ENCODE results near the gene SELENOM.

Gene SELENOM

DNA sequence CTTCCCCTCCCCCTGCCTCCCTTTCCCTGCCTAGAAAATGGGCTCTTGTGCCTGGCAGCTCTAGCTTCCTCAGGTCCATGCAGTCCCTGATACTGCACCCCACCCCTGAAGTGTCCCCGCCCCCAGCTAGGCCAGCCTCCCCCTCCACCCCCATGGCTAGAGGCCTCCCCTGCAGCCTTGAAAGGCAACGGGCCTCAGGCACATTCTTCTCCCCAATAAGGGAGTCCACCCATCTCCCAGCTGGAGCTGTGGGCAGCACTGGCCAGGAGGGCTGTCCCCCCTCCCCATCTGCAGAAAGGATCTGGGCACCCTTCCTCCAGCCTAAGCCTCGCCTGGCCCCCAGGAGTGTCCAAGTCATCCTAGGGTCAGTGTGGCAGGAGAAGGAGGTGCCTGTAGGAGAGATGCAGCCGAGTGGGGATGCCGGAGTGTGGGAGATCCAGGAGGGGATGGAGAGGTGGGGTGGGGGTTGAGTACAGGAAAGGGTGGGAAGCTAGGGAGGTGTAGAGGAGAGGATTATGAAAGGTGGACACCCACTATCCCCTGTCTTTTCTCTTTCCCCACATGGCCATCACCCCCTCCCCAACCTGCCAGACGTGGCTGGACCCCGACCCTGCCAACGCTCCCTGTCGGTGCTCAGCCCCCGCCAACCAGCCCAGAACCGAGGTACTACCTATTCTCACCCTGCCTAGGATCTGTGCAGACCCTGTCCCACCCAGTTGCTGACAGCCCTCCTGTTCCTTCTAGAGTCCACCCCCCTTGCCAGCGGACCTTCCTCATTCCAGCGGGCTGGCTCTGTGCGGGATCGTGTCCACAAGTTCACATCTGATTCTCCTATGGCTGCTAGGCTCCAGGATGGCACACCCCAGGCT lies 16.9 kb downstream of the SELENOM start:
- H3K27ac ChIP-seq (replicated peaks): no peak overlapping the region
- TF ChIP-seq POLR2AphosphoS5 (IDR thresholded peaks at IDR 0.05; ENCODE audit: low read depth): no peak
- no peak for TF ChIP-seq GABPA (IDR thresholded peaks at IDR 0.05; ENCODE audit: low read depth)
- TF ChIP-seq, protein P1, sequence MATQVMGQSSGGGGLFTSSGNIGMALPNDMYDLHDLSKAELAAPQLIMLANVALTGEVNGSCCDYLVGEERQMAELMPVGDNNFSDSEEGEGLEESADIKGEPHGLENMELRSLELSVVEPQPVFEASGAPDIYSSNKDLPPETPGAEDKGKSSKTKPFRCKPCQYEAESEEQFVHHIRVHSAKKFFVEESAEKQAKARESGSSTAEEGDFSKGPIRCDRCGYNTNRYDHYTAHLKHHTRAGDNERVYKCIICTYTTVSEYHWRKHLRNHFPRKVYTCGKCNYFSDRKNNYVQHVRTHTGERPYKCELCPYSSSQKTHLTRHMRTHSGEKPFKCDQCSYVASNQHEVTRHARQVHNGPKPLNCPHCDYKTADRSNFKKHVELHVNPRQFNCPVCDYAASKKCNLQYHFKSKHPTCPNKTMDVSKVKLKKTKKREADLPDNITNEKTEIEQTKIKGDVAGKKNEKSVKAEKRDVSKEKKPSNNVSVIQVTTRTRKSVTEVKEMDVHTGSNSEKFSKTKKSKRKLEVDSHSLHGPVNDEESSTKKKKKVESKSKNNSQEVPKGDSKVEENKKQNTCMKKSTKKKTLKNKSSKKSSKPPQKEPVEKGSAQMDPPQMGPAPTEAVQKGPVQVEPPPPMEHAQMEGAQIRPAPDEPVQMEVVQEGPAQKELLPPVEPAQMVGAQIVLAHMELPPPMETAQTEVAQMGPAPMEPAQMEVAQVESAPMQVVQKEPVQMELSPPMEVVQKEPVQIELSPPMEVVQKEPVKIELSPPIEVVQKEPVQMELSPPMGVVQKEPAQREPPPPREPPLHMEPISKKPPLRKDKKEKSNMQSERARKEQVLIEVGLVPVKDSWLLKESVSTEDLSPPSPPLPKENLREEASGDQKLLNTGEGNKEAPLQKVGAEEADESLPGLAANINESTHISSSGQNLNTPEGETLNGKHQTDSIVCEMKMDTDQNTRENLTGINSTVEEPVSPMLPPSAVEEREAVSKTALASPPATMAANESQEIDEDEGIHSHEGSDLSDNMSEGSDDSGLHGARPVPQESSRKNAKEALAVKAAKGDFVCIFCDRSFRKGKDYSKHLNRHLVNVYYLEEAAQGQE (IDR thresholded peaks at IDR 0.05; ENCODE audit: insufficient replicate concordance, low read depth): no peak
- TF ChIP-seq, protein P2, sequence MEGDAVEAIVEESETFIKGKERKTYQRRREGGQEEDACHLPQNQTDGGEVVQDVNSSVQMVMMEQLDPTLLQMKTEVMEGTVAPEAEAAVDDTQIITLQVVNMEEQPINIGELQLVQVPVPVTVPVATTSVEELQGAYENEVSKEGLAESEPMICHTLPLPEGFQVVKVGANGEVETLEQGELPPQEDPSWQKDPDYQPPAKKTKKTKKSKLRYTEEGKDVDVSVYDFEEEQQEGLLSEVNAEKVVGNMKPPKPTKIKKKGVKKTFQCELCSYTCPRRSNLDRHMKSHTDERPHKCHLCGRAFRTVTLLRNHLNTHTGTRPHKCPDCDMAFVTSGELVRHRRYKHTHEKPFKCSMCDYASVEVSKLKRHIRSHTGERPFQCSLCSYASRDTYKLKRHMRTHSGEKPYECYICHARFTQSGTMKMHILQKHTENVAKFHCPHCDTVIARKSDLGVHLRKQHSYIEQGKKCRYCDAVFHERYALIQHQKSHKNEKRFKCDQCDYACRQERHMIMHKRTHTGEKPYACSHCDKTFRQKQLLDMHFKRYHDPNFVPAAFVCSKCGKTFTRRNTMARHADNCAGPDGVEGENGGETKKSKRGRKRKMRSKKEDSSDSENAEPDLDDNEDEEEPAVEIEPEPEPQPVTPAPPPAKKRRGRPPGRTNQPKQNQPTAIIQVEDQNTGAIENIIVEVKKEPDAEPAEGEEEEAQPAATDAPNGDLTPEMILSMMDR (IDR thresholded peaks at IDR 0.05; ENCODE audit: insufficient read depth, low read length): no peak
- no peak for TF ChIP-seq SPI1 (IDR thresholded peaks at IDR 0.05; ENCODE audit: borderline replicate concordance, low read depth)
- no peaks in the 10 kb centered on the region for H3K27me3 ChIP-seq (ENCODE audit: insufficient read depth, poor library complexity, severe bottlenecking)
- H3K4me3 ChIP-seq (replicated peaks; ENCODE audit: insufficient read depth, low read length): no peak overlapping the region
- DNase-seq (ENCODE audit: low read depth in 1 of 2, low spot score in 1 of 2): no peak

DNA sequence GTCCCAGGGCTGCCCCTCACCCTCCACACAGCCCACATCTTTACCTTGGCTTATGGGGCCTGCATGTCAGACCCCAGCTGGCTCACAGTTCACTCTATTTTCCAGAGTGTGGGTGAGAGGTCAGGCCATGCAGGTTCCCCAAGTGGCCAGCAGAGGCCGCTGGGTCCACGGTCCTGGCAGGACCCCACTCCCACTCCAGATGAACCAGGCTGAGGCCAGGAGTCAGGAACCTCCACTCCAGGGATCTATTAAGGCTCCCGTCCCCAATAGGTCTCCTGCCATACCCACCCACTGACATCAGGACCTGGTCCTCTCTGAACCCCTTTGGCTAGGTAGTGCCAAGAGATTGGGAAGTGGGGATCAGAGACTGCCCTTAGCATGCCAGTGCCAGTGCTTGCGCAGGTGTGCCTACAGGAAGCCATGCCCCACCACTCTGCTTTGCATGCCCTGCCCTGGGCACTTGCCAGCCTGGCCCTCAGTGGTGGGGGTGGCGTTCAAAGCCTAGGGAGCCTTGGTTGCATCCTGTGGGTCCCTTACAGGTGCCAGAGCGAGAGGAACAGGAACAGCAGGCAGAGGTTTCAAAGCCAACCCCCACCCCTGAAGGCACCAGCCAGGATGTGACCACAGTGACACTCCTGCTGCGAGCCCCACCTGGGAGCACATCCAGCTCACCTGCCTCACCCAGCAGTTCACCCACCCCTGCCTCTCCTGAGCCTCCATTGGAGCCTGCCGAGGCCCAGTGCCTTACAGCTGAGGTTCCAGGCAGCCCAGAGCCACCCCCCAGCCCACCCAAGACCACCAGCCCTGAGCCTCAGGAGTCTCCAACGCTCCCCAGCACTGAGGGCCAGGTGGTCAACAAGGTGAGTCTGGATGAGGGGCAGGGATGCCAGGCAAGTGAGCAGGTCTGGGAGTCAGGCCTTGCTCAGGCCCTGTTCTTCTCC lies 17.9 kb downstream of the SELENOM start:
- TF ChIP-seq GABPA (IDR thresholded peaks at IDR 0.05; ENCODE audit: low read depth): no peak
- TF ChIP-seq, protein P2 (IDR thresholded peaks at IDR 0.05; ENCODE audit: insufficient read depth, low read length): peak; percentile 84
- Histone ChIP-seq H3K27ac (replicated peaks) (no peak overlapping the region), H3K4me3 (replicated peaks; ENCODE audit: insufficient read depth, low read length) (no peak overlapping the region), H3K27me3 (ENCODE audit: insufficient read depth, poor library complexity, severe bottlenecking) (no peaks in the 10 kb centered on the region)
- peak in 1 of 2 experiments; percentile 46 for DNase-seq (ENCODE audit: low read depth in 1 of 2, low spot score in 1 of 2)

- DNase-seq (ENCODE audit: low read depth in 1 of 2, low spot score in 1 of 2): no peak
- no peak overlapping the region for H3K27ac ChIP-seq (replicated peaks)
- no peaks in the 10 kb centered on the region for H3K27me3 ChIP-seq (ENCODE audit: insufficient read depth, poor library complexity, severe bottlenecking)
- H3K4me3 ChIP-seq (replicated peaks; ENCODE audit: insufficient read depth, low read length): no peak overlapping the region
- TF ChIP-seq, protein P2 (IDR thresholded peaks at IDR 0.05; ENCODE audit: insufficient read depth, low read length): no peak
- no peak for TF ChIP-seq GABPA (IDR thresholded peaks at IDR 0.05; ENCODE audit: low read depth)
- TF ChIP-seq, protein P1 (IDR thresholded peaks at IDR 0.05; ENCODE audit: insufficient replicate concordance, low read depth): no peak
- TF ChIP-seq SPI1 (IDR thresholded peaks at IDR 0.05; ENCODE audit: borderline replicate concordance, low read depth): no peak
- TF ChIP-seq POLR2AphosphoS5 (IDR thresholded peaks at IDR 0.05; ENCODE audit: low read depth): no peak
These were observed 19.0 kb downstream of the SELENOM start for GRCh38 chr22:31088233-31088986.
